ES-I3 (cell line): Measurements from ENCODE around the gene SNRNP200.
A peak's percentile ranks its signal among the peaks of the same experiment; 100 is the strongest.

Source experiments
- H3K36me3 ChIP-seq: 2 replicates; pipeline ENCODE4 v1.6.1; 2013; ENCODE audit warnings: mild to moderate bottlenecking, low read length, control low read depth, moderate library complexity; ENCODE audit not compliant: insufficient read depth
- H3K4me1 ChIP-seq: 2 replicates; pipeline ENCODE4 v1.6.1; 2013; ENCODE audit warnings: mild to moderate bottlenecking, control low read depth, low read length; ENCODE audit not compliant: insufficient read depth
- H3K9ac ChIP-seq: 2 replicates; pipeline ENCODE4 v1.6.1; 2013; ENCODE audit warnings: low read depth, mild to moderate bottlenecking, low read length, moderate library complexity
- H3K9me3 ChIP-seq: 2 replicates; pipeline ENCODE4 v1.6.1; 2013; ENCODE audit warnings: mild to moderate bottlenecking, low read length, moderate library complexity; ENCODE audit not compliant: control insufficient read depth, insufficient read depth

Gene SNRNP200

DNA sequence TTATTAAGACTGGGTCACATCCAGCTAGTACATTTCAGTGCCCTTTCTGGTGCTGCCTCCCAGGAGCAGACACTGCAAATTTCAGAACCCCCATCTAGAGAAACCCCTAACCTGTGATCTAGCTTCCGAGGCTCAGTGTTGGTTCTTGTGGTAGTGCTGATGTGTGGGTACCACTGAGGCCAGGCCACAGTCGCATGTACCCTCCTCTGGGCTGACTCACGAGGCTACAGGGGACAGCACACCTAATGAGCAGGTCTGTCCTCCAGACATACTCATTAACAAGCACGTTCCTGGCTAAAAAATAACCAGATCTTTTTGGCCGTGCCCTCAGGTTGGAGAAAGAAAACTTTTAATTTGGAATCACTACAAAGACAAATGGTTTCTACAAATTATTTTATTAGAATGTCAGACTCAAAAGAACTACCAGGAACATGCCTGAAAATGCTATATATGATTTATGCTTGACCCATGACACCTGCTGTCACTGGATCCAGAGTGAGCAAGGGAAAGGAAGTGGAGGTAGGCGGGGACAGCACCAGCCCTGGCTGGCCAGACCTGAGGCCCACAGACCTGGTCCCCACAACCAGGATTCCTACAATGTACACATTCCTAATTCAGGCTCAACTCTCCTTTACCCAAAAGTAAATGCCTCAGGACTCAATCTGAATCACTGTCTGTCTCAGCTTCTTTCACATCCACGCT is 30.8 kb downstream of the SNRNP200 start:
- Histone ChIP-seq H3K4me1 (no peaks in the 10 kb centered on the region), H3K9ac (no peak overlapping the region), H3K9me3 (no peaks in the 10 kb centered on the region), H3K36me3 (peaks cover 33% of the 10 kb centered on the region)

- Histone ChIP-seq H3K9ac (no peak overlapping the region), H3K36me3 (peaks cover 27% of the 10 kb centered on the region), H3K4me1 (no peaks in the 10 kb centered on the region), H3K9me3 (no peaks in the 10 kb centered on the region)
Measured at GRCh38 chr2:96273763-96274162, 31.6 kb downstream of the SNRNP200 start.

DNA sequence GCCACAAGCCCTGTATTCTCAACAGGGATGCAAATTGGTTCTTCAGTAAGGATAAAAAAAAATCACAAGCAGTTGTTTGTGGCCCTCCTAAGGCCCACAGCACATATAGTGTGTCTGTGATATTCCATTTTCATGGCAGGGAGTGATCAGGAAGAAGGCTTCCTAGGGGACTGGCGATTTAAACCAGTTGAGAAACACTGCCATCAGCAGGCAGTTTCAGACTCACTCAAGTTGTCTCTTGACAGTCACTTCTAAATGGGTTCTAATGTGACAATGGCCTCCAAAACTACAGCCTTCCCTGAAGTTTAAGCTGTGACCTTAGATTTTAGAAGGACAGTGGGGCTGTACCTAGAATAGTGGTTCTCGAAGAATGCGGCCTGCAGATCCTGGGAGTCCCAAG is 33.4 kb downstream of the SNRNP200 start:
- H3K9ac ChIP-seq, result no peak overlapping the region
- H3K36me3 ChIP-seq, result peaks cover 22% of the 10 kb centered on the region
- H3K9me3 ChIP-seq, result no peaks in the 10 kb centered on the region
- H3K4me1 ChIP-seq, result no peaks in the 10 kb centered on the region

DNA sequence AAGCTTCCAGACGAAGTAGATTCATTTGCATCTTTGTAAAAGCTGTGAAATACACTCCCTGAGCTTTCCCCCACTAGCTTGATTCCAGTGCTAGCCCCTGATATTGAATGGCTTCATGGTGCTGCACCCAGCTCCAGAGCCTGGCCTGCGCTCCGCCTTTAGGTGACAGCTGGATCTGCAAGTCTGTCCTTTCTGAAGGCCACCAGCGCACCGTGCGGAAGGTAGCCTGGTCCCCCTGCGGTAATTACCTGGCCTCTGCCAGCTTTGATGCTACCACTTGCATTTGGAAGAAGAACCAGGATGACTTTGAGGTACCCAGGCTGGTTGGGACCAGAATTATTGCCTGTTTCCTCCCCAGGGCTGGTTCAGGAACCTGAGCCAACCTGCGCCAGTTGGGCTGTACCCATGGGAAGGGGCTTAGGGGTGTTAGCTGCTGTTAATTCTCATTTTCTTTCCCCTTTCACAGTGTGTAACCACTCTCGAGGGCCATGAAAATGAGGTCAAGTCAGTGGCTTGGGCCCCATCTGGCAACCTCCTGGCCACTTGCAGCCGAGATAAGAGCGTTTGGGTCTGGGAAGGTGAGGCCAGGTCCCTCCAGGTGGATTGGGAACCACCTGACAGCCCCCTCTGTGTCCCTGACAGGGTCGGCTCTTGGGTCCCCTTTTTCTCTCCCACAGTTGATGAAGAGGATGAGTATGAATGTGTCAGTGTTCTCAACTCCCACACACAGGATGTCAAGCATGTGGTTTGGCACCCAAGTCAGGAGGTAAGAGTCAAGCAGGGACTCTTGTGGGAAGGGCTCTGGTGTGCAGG is 38.0 kb downstream of the SNRNP200 start:
- no peak overlapping the region; the same call in 1 of the 2 replicates for H3K9ac ChIP-seq
- peaks cover 12% of the 10 kb centered on the region for H3K36me3 ChIP-seq
- no peaks in the 10 kb centered on the region for H3K9me3 ChIP-seq
- peaks cover 8% of the 10 kb centered on the region; the same call in 1 of the 2 replicates for H3K4me1 ChIP-seq

DNA sequence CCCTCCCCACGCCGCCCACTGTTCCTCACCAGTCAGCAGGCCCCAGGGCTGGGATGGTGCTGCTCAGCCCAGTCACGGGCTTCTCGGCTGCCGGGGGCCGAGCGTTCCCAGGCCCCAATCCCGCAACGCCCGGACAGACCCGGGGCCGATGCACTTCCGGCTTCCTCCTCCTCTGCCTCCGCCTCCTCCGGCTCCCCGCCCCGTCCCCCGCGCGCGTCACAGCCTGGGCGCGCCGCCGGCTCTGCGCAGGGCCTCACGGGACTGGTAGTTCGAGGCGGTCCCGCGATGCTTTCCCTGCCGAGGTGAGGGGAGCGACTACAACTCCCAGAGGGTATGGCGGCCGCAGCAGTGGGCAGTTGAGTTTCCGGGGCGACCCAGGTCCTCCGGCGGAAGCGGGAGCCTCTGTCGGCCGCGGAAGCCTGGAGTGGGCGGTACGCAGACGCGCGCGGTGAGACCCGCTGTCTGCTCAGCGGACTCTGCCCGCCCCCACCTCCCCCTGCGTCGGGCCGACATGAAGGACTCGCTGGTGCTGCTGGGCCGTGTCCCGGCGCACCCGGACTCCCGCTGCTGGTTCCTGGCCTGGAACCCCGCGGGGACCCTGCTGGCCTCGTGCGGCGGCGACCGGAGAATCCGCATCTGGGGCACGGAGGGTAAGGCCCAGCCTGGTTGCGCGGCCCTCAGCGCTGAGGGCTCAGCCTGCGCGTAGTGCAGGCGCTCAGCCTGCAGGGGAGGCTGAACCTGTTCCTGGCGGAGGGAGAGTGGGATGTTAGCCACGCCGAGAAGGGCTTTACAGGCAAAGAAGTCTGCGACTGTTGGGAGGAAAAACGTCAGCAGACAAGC is 39.3 kb downstream of the SNRNP200 start, which contains the start of the genes CIAO1 and TMEM127:
Gene CIAO1 (plus strand): TSS at position 386 of the 840 bp plus-strand sequence. CDS start 126 bp downstream, at position 512.
Gene TMEM127 (minus strand): TSS at position 158 of the 840 bp plus-strand sequence. CDS start 616 bp downstream, outside the sequence.
- Histone ChIP-seq H3K9ac (peak within 1 kb of the TSS; percentile 76), H3K9me3 (no peaks in the 10 kb centered on the region), H3K4me1 (peaks cover 12% of the 10 kb centered on the region; the same call in 1 of the 2 replicates), H3K36me3 (peaks cover 12% of the 10 kb centered on the region)

GRCh38 chr2:96265349-96265839 is 40.0 kb downstream of the SNRNP200 start:
- Histone ChIP-seq H3K9me3 (no peaks in the 10 kb centered on the region), H3K9ac (peak overlapping the region; percentile 76), H3K36me3 (peaks cover 12% of the 10 kb centered on the region), H3K4me1 (peaks cover 18% of the 10 kb centered on the region; the same call in 1 of the 2 replicates)

DNA sequence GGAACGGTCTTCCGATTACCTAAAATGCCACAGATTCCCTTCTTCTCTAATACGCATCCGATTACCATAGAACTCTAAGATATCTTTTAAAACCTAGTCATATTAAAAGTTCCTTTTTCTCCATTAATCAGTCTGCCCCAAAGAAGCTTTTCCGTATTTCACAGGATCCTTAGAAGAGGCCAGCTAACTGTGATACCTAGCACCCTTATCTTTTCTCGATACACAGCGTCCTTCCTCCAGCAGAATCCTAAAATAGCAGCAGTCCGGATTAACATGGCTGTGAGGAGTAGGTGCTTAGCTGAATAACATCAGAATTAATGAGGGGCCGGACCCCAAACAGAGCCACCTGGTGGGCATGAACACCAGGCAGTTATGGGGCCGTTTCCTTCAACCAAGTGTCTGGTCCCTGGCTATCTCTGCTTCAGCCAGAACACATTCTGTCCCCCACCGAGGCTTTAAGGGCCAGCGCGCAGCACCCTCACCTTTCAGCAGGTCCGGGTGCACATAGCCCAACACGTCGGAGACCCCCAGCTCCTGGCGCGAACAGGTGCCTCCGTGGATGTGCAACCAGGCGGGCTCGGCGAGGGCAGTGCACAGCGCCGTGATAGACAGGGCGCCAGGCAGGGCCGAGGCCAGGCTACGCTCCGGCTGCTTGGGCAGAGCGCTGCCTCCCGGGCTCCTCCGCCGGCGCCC is 40.5 kb downstream of the SNRNP200 start:
- peaks cover 12% of the 10 kb centered on the region for H3K36me3 ChIP-seq

GRCh38 chr2:96264086-96264485 is 41.3 kb downstream of the SNRNP200 start:
- peaks cover 12% of the 10 kb centered on the region for H3K36me3 ChIP-seq
- H3K4me1 ChIP-seq, result peaks cover 25% of the 10 kb centered on the region
- H3K9me3 ChIP-seq, result no peaks in the 10 kb centered on the region
- no peak overlapping the region; the same call in 1 of the 2 replicates for H3K9ac ChIP-seq

More for the DNA sequence above, 40.5 kb downstream of the SNRNP200 start:
- no peaks in the 10 kb centered on the region for H3K9me3 ChIP-seq
- peak overlapping the region; percentile 76 for H3K9ac ChIP-seq
- peaks cover 23% of the 10 kb centered on the region for H3K4me1 ChIP-seq

DNA sequence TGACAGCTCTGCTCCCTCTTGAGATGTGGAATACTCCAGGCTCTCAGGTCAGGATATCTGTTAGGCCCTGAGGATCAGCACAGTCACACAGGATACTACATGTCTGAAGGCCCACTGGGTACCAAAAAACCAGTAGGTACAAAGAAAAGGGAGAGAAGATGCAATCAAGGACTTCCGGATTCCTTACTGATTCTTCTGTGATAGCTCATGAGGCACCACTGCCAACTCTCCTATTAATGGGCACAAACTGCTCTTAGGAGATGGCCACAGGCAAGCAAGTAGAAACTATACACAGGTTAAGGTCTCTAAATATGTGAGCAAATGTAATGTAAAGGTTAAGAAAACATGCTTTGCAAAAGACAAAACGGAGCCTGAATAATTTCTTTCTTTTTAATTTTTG is 43.0 kb downstream of the SNRNP200 start:
- Histone ChIP-seq H3K36me3 (no peaks in the 10 kb centered on the region), H3K4me1 (peaks cover 25% of the 10 kb centered on the region), H3K9ac (no peak overlapping the region), H3K9me3 (no peaks in the 10 kb centered on the region)

GRCh38 chr2:96261328-96262003 is 43.9 kb downstream of the SNRNP200 start:
- H3K9ac ChIP-seq, result no peak overlapping the region
- no peaks in the 10 kb centered on the region for H3K9me3 ChIP-seq
- peaks cover 25% of the 10 kb centered on the region for H3K4me1 ChIP-seq
- no peaks in the 10 kb centered on the region for H3K36me3 ChIP-seq

DNA sequence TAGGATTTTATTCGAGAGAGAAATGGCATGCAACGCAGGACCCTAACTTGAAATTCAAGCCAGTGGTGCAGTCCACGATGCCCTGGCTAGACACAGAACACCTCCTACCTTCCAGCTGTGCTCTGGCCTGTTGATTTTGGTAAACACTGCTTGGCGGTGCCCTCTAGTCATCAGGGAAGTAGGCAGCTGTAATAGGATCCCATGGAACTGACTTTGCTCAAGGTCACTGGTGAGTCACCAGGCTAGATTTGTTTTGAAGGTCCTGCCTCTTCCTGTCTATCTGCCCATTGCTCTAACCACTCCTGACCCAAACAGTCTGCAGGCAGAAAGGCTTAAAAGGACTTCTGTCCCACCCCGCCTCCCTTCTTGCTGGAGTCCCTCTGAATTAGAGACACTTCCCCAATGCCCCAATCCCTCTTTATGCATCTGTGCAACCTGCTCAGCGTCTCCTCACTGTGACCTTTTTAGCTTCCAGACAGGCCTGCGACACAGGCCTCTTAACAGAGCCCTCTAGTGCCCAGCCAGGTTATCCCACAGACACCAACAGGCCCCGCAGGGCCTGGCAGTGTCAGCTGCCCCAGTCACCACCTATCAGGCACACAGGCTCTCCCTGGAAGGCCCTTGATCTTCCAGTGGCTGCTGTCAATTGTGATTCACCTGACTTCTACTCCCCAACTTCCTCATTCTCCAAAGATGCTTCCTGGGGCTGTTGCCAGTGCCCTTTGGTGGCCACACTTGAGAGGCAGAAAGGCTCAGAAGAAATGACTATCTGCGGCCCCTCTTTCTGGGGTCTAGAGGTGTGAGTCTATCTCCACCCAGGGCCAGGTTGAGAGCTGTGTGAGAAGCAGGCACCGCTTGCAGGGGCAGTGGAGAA is 44.7 kb downstream of the SNRNP200 start:
- Histone ChIP-seq H3K36me3 (peaks cover under 1% of the 10 kb centered on the region; the same call in 1 of the 2 replicates), H3K9me3 (no peaks in the 10 kb centered on the region), H3K9ac (no peak overlapping the region), H3K4me1 (peaks cover 25% of the 10 kb centered on the region)

DNA sequence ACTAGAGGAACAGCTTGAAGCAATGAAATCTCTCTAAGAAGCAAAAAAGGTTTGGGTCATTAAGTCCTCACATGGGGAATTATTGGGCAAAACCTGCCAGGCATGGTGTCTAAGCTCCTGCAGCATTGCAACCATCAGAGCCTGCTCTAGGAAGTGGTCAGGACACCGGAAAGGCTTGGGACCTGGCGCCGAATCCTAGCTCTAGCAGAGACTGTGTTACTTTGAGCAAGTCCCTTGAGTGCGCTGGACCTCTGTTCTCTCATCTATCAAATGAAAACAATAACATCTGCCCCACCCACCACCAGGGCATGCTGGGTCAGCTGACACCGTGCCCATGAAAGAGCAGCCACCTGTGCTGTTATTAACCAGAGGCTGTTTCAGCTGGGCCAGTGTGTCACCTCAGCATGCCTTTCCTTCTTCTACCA is 45.8 kb downstream of the SNRNP200 start:
- Histone ChIP-seq H3K9ac (no peak overlapping the region), H3K9me3 (no peaks in the 10 kb centered on the region), H3K4me1 (peaks cover 22% of the 10 kb centered on the region), H3K36me3 (peaks cover 3% of the 10 kb centered on the region)
